H1 (cell line): ENCODE data around the gene NOS1AP. TPM values are rescaled to one million over a fixed set of nuclear protein-coding genes. Genes with fewer than 3 reads are reported as not detected.

ENCODE experiments used
- CTCF ChIA-PET: fragments of 300-600 bp; sonication (Branson Sonifier 250); formaldehyde crosslinking; loops from one replicate; lab custom pipeline; 2021; ENCODE audit not compliant: partially characterized antibody; lab: Charles Lee
- POLR2A ChIA-PET: fragments of 300-600 bp; sonication (Branson Sonifier 250); formaldehyde crosslinking; loops from one replicate; lab custom pipeline; 2021; ENCODE audit warnings: inconsistent platforms; ENCODE audit not compliant: partially characterized antibody; lab: Charles Lee
- DNase-seq, 2 experiments: peaks; one replicate each; pipeline versions ENCODE4 v3.0.0 to v3.0.0-alpha.2; 2010 to 2022; ENCODE audit warnings: low spot score in 2 of 2, low read depth in 1 of 2, mixed read lengths in 1 of 2
- FAIRE-seq: peaks from 2 replicates; lab custom pipeline; 2011; peaks lifted over from hg19 to GRCh38; lab: Jason Lieb, UNC
- H2AFZ ChIP-seq: 2 replicates; pipeline ENCODE4 v1.8.1; 2012; ENCODE audit warnings: low read length, inconsistent platforms
- H2AK5ac ChIP-seq: 2 replicates; pipeline ENCODE4 v1.6.1; 2013; ENCODE audit warnings: low read depth, low read length
- H2BK120ac ChIP-seq: replicated peaks from 2 replicates; pipeline ENCODE3; 2013; ENCODE audit warnings: low read depth, low read length, inconsistent platforms
- H2BK12ac ChIP-seq: 2 replicates; pipeline ENCODE4 v1.6.1; 2013; ENCODE audit warnings: low read depth, low read length
- H2BK15ac ChIP-seq: 2 replicates; pipeline ENCODE4 v1.6.1; 2013; ENCODE audit warnings: low read length
- H2BK20ac ChIP-seq: 2 replicates; pipeline ENCODE4 v1.6.1; 2013; ENCODE audit warnings: low read length
- H2BK5ac ChIP-seq: 2 replicates; pipeline ENCODE4 v1.6.1; 2013; ENCODE audit warnings: low read depth, low read length
- H3K14ac ChIP-seq: 2 replicates; pipeline ENCODE4 v1.6.1; 2013; ENCODE audit warnings: inconsistent platforms; ENCODE audit not compliant: insufficient read length
- H3K18ac ChIP-seq: 2 replicates; pipeline ENCODE4 v1.6.1; 2013; ENCODE audit warnings: low read length; ENCODE audit errors: extremely low read depth
- H3K23ac ChIP-seq: 2 replicates; pipeline ENCODE4 v1.6.1; 2013; ENCODE audit warnings: inconsistent platforms; ENCODE audit not compliant: insufficient read length
- H3K23me2 ChIP-seq: 2 replicates; pipeline ENCODE4 v1.6.1; 2013; ENCODE audit warnings: low read depth, low read length
- H3K27ac ChIP-seq: 2 replicates; pipeline ENCODE4 v1.6.1; 2011; ENCODE audit warnings: low read depth, low read length, inconsistent platforms
- H3K27me3 ChIP-seq, 4 experiments: replicated peaks in 1 of 4; 1 replicate in 1 of 4; 2 replicates in 3 of 4; pipeline versions ENCODE4 v1.6.1 to v1.8.1; 2011 to 2013; ENCODE audit warnings: low read length in 3 of 4, mild to moderate bottlenecking in 3 of 4, inconsistent platforms in 2 of 4, mixed read lengths in 2 of 4, moderate library complexity in 1 of 4; ENCODE audit not compliant: control insufficient read depth in 3 of 4, insufficient read depth in 3 of 4; ENCODE audit errors: extremely low read depth in 1 of 4
- H3K36me3 ChIP-seq, 4 experiments: 2 replicates each; pipeline versions ENCODE4 v1.6.1 to v1.8.1; 2011 to 2013; ENCODE audit warnings: mild to moderate bottlenecking in 4 of 4, low read length in 3 of 4, moderate library complexity in 2 of 4, control low read depth in 1 of 4, inconsistent platforms in 1 of 4; ENCODE audit not compliant: insufficient read depth in 4 of 4, control insufficient read depth in 2 of 4
- H3K4ac ChIP-seq: replicated peaks from 2 replicates; pipeline ENCODE3; 2013; ENCODE audit warnings: low read length, low read depth, mixed read lengths, inconsistent platforms; ENCODE audit not compliant: insufficient read length
- H3K4me1 ChIP-seq, 4 experiments: replicated peaks in 1 of 4; 1 replicate in 1 of 4; 2 replicates in 3 of 4; pipeline versions ENCODE4 v1.6.1 to v1.8.1; 2011 to 2013; ENCODE audit warnings: low read length in 3 of 4, inconsistent platforms in 2 of 4, mixed read lengths in 1 of 4; ENCODE audit not compliant: insufficient read depth in 4 of 4, control insufficient read depth in 3 of 4
- H3K4me2 ChIP-seq, 2 experiments: 2 replicates each; pipeline versions ENCODE4 v1.6.1 to v1.8.1; 2011 to 2013; ENCODE audit warnings: low read depth in 2 of 2, low read length in 2 of 2, control low read depth in 1 of 2, inconsistent platforms in 1 of 2, mild to moderate bottlenecking in 1 of 2; ENCODE audit not compliant: insufficient read depth in 1 of 2
- H3K4me3 ChIP-seq, 4 experiments: fragments of 200-600, 300-600 bp in 1 of 4; sonication (generic), shearing (Covaris generic), sonication (Bioruptor Twin) in 1 of 4; 2 replicates each; pipeline versions ENCODE4 v1.5.1 to v1.8.1; 2011 to 2016; ENCODE audit warnings: low read length in 4 of 4, low read depth in 3 of 4, control low read depth in 2 of 4, inconsistent platforms in 2 of 4, mild to moderate bottlenecking in 2 of 4, mixed read lengths in 1 of 4, moderate library complexity in 1 of 4; ENCODE audit not compliant: insufficient read depth in 2 of 4; ENCODE audit errors: extremely low read depth in 1 of 4
- H3K56ac ChIP-seq: replicated peaks from 2 replicates; pipeline ENCODE3; 2013; ENCODE audit warnings: low read depth, mild to moderate bottlenecking, mixed read lengths, low read length, inconsistent platforms; ENCODE audit not compliant: insufficient read length
- H3K79me1 ChIP-seq: 2 replicates; pipeline ENCODE4 v1.6.1; 2013; ENCODE audit warnings: low read depth, low read length, control low read depth
- H3K79me2 ChIP-seq, 2 experiments: 2 replicates each; pipeline versions ENCODE4 v1.6.1 to v1.8.1; 2012 to 2013; ENCODE audit warnings: low read length in 2 of 2, mild to moderate bottlenecking in 2 of 2, inconsistent platforms in 1 of 2; ENCODE audit not compliant: insufficient read depth in 2 of 2, control insufficient read depth in 1 of 2
- H3K9ac ChIP-seq, 4 experiments: replicated peaks in 1 of 4; 1 replicate in 1 of 4; 2 replicates in 3 of 4; pipeline versions ENCODE4 v1.6.1 to v1.8.1; 2011 to 2013; ENCODE audit warnings: low read depth in 3 of 4, low read length in 3 of 4, control low read depth in 2 of 4, mild to moderate bottlenecking in 2 of 4, moderate library complexity in 2 of 4, inconsistent platforms in 1 of 4; ENCODE audit errors: extremely low read depth in 1 of 4
- H3K9me3 ChIP-seq, 2 experiments: 2 replicates each; pipeline versions ENCODE4 v1.6.1 to v1.8.1; 2012 to 2013; ENCODE audit warnings: mild to moderate bottlenecking in 2 of 2, moderate library complexity in 2 of 2, control low read depth in 1 of 2, inconsistent platforms in 1 of 2, low read depth in 1 of 2, low read length in 1 of 2, mixed read lengths in 1 of 2; ENCODE audit not compliant: insufficient read depth in 2 of 2
- H4K20me1 ChIP-seq, 2 experiments: replicated peaks in 1 of 2; 2 replicates each; pipeline versions ENCODE3 to v1.8.1; 2011 to 2013; ENCODE audit warnings: inconsistent platforms in 2 of 2, low read length in 2 of 2, mild to moderate bottlenecking in 1 of 2; ENCODE audit not compliant: insufficient read depth in 2 of 2, control insufficient read depth in 1 of 2
- H4K5ac ChIP-seq: 2 replicates; pipeline ENCODE4 v1.6.1; 2013; ENCODE audit warnings: low read length, low read depth, mixed read lengths, inconsistent platforms; ENCODE audit not compliant: insufficient read length
- H4K8ac ChIP-seq: 2 replicates; pipeline ENCODE4 v1.8.0; 2013; ENCODE audit warnings: mild to moderate bottlenecking, moderate library complexity, low read length, inconsistent platforms; ENCODE audit not compliant: insufficient read depth; ENCODE audit errors: extremely low read depth
- H4K91ac ChIP-seq: replicated peaks from 2 replicates; pipeline ENCODE3; 2013; ENCODE audit warnings: low read length, mixed read lengths, inconsistent platforms; ENCODE audit not compliant: insufficient read length
- CTBP2 ChIP-seq: IDR thresholded peaks from 2 replicates; pipeline ENCODE4 v1.7.0; 2011; ENCODE audit warnings: borderline replicate concordance, mild to moderate bottlenecking, moderate library complexity, mixed read lengths, low read length; ENCODE audit not compliant: insufficient read depth, insufficient read length
- GTF2F1 ChIP-seq: IDR thresholded peaks from 2 replicates; pipeline ENCODE4 v1.6.1; 2012; ENCODE audit warnings: low read depth, low read length, improper control_type of control experiment, borderline replicate concordance
- JUN ChIP-seq: IDR thresholded peaks from 2 replicates; pipeline ENCODE4 v1.6.1; 2011; ENCODE audit warnings: low read depth, mild to moderate bottlenecking, improper control_type of control experiment, low read length
- KDM4A ChIP-seq: IDR thresholded peaks from one replicate; pipeline ENCODE4 v1.7.1; 2012; ENCODE audit warnings: low read depth, mild to moderate bottlenecking, moderate library complexity, low read length, inconsistent platforms; ENCODE audit not compliant: severe bottlenecking
- RAD21 ChIP-seq, 2 experiments: IDR thresholded peaks in 1 of 2; conservative IDR thresholded peaks in 1 of 2; 2 replicates each; pipeline ENCODE4 v1.6.1; 2011; ENCODE audit warnings: low read depth in 2 of 2, low read length in 2 of 2, improper control_type of control experiment in 1 of 2, inconsistent platforms in 1 of 2, mild to moderate bottlenecking in 1 of 2, moderate library complexity in 1 of 2
- RNF2 ChIP-seq: fragments of 200-900, 300-1000 bp; sonication (generic); IDR thresholded peaks from 2 replicates; pipeline ENCODE4 v1.7.1; 2016; ENCODE audit warnings: borderline replicate concordance, low read depth, mild to moderate bottlenecking, antibody characterized with exemption, low read length; ENCODE audit not compliant: poor library complexity, severe bottlenecking; ENCODE audit errors: missing control alignments
- USF2 ChIP-seq: IDR thresholded peaks from 2 replicates; pipeline ENCODE4 v1.6.1; 2011; ENCODE audit warnings: low read length, improper control_type of control experiment
- WGBS, 2 experiments: shearing (Covaris generic) in 1 of 2; methylation state at CpG; one replicate each; pipeline versions ENCODE4 v1.1.6 to v1.1.7; 2013 to 2015; ENCODE audit warnings: low lambda C conversion rate in 2 of 2, mixed read lengths in 2 of 2, inconsistent platforms in 1 of 2, low coverage in 1 of 2, missing lambda C conversion rate in 1 of 2; ENCODE audit not compliant: insufficient replicate concordance in 2 of 2, insufficient coverage in 1 of 2, insufficient read length in 1 of 2; ENCODE audit errors: extremely low coverage in 1 of 2, missing lambda C conversion rate in 1 of 2; 5-methylcytosine and 5-hydroxymethylcytosine counted together
- polyA plus RNA-seq, 7 experiments: library from polyadenylated mRNA; depleted of rRNA in 3 of 7; stranded (reverse) in 5 of 7; unstranded in 2 of 7; fragments of >200 nt in 5 of 7; fragments of 200-250 nt in 2 of 7; gene quantifications; 1 replicate in 5 of 7; 2 replicates in 1 of 7; 4 replicates in 1 of 7; pipeline versions ENCODE4 v1.2.1 to v1.2.3, GENCODE V29; 2011 to 2013; ENCODE audit warnings: missing spikeins in 2 of 7, mixed read lengths in 2 of 7
- total RNA-seq: library from RNA; stranded (reverse); fragmentation: NEBNext Ultra II Directional; extraction: Animal tissue kit (Norgen Biotek cat#: 25700); gene quantifications from 2 replicates; pipeline ENCODE4 v1.2.1, GENCODE V29; 2021

The NOS1AP gene
- total and polyA plus RNA-seq, 2 of the 8 experiments (the other 6 are each of a cell fraction or from before 2014, with no cell fraction given) = 2.4 to 12.1 TPM

GRCh38 chr1:162363823-162364222 is 294.3 kb downstream of the NOS1AP start:
- Histone ChIP-seq H2BK120ac (no peak overlapping the region), H2AK5ac (no peak overlapping the region), H3K14ac (no peak overlapping the region), H3K9me3 (no peaks in the 10 kb centered on the region), H4K91ac (no peak overlapping the region), H3K18ac (no peak overlapping the region), H4K5ac (no peak overlapping the region), H3K4me1 (no peaks in the 10 kb centered on the region), H3K4ac (no peak overlapping the region), H3K27me3 (no peaks in the 10 kb centered on the region), H2BK20ac (no peak overlapping the region), H3K4me2 (no peak overlapping the region), H3K56ac (no peak overlapping the region), H3K4me3 (no peak overlapping the region), H2BK15ac (no peak overlapping the region), H3K79me1 (no peaks in the 10 kb centered on the region), H4K8ac (no peak overlapping the region), H3K23me2 (no peaks in the 10 kb centered on the region), H3K79me2 (no peaks in the 10 kb centered on the region), H3K9ac (no peak overlapping the region), H2BK5ac (no peak overlapping the region), H2AFZ (no peak overlapping the region), H4K20me1 (peaks cover 0 to 2% of the 10 kb centered on the region in 2 experiments), H3K27ac (no peak overlapping the region), H3K23ac (no peak overlapping the region), H2BK12ac (no peak overlapping the region), H3K36me3 (peaks cover 0 to 6% (median 1%) of the 10 kb centered on the region in 4 experiments; a peak in 1 of 8 replicates)
- no peak for FAIRE-seq
- no peak for DNase-seq
- WGBS, 2 experiments = 87% methylated on average over 3 of the region's 3 CpGs; no CpG with 5 or more reads in 1 of the 2 experiments
- ChIA-PET CTCF (interaction anchor here (1.2 to 1.8 kb wide), 4 partner anchors 13 to 28 kb away, joined by 3 to 5 read pairs (median 4); no protein-coding TSS in a partner anchor), POLR2A (no interaction called here)
- TF ChIP-seq USF2 (no peak), KDM4A (no peak), JUN (no peak), GTF2F1 (no peak), RNF2 (no peak), CTBP2 (no peak), RAD21 (IDR thresholded peaks at IDR 0.05 in 1 of 2, conservative IDR thresholded peaks at IDR 0.05 in 1 of 2; ENCODE audit: low read depth in 2 of 2, low read length in 2 of 2) (no peak)
